GM12878 (cell line): ENCODE results near the gene RPSA. TPM values are rescaled to one million over a fixed set of nuclear protein-coding genes. Genes with fewer than 3 reads are reported as not detected.

Experiments used
- ASH2L ChIP-seq: fragments of 300-600, 200-600 bp; sonication (generic); IDR thresholded peaks from 2 replicates; pipeline ENCODE4 v1.6.1; 2017; ENCODE audit warnings: low read depth, mild to moderate bottlenecking, borderline replicate concordance
- BCL11A ChIP-seq: IDR thresholded peaks from 2 replicates; pipeline ENCODE4 v1.6.1; 2011; ENCODE audit warnings: low read depth, low read length
- CREM ChIP-seq: IDR thresholded peaks from 2 replicates; pipeline ENCODE4 v1.6.1; 2014; ENCODE audit warnings: antibody characterized with exemption, low read depth
- CUX1 ChIP-seq: IDR thresholded peaks from 2 replicates; pipeline ENCODE4 v1.6.1; 2012; ENCODE audit warnings: improper control_type of control experiment, low read depth, low read length; ENCODE audit not compliant: insufficient replicate concordance
- DPF2 ChIP-seq: fragments of 450-650 bp; IDR thresholded peaks from 2 replicates; pipeline ENCODE4 v1.6.1; 2017; ENCODE audit warnings: mild to moderate bottlenecking
- EED ChIP-seq: sonication (generic); IDR thresholded peaks from 2 replicates; pipeline ENCODE4 v1.6.1; 2016; ENCODE audit warnings: antibody characterized with exemption, low read depth
- FOXM1 ChIP-seq: IDR thresholded peaks from 2 replicates; pipeline ENCODE4 v1.6.1; 2012; ENCODE audit warnings: low read depth, mild to moderate bottlenecking, inconsistent platforms, low read length, moderate library complexity
- GATAD2B ChIP-seq: fragments of 450-650 bp; conservative IDR thresholded peaks from 2 replicates; pipeline ENCODE4 v1.6.1; 2017; ENCODE audit warnings: low read depth, mild to moderate bottlenecking, moderate library complexity
- HCFC1 ChIP-seq: fragments of 150-350 bp; IDR thresholded peaks from 2 replicates; pipeline ENCODE4 v1.6.1; 2014; ENCODE audit warnings: low read length
- HDAC2 ChIP-seq: fragments of 200-600 bp; sonication (generic); IDR thresholded peaks from 2 replicates; pipeline ENCODE4 v1.6.1; 2017
- HDGF ChIP-seq: fragments of 450-650 bp; IDR thresholded peaks from 2 replicates; pipeline ENCODE4 v1.6.1; 2016; ENCODE audit warnings: antibody characterized with exemption
- IKZF1 ChIP-seq: fragments of 450-650 bp; conservative IDR thresholded peaks from 2 replicates; pipeline ENCODE4 v1.6.1; 2017; ENCODE audit warnings: antibody characterized with exemption, mild to moderate bottlenecking
- IKZF2 ChIP-seq, 2 experiments: fragments of 450-650 bp; IDR thresholded peaks; 2 replicates each; pipeline ENCODE4 v1.6.1; 2017; ENCODE audit warnings: mild to moderate bottlenecking in 2 of 2, moderate library complexity in 2 of 2
- JUNB ChIP-seq: IDR thresholded peaks from 2 replicates; pipeline ENCODE4 v1.6.1; 2016; ENCODE audit warnings: antibody characterized with exemption, mild to moderate bottlenecking
- MEF2B ChIP-seq: fragments of 450-650 bp; IDR thresholded peaks from 2 replicates; pipeline ENCODE4 v1.6.1; 2018; ENCODE audit warnings: mild to moderate bottlenecking, moderate library complexity; ENCODE audit not compliant: partially characterized antibody, poor library complexity, severe bottlenecking
- NFIC ChIP-seq: IDR thresholded peaks from 2 replicates; pipeline ENCODE4 v1.6.1; 2012; ENCODE audit warnings: low read depth, mild to moderate bottlenecking, inconsistent platforms, low read length, moderate library complexity
- PAX5 ChIP-seq: IDR thresholded peaks from 2 replicates; pipeline ENCODE4 v1.6.1; 2011; ENCODE audit warnings: low read depth, low read length, borderline replicate concordance
- PBX3 ChIP-seq: IDR thresholded peaks from 2 replicates; pipeline ENCODE4 v1.6.1; 2011; ENCODE audit warnings: mild to moderate bottlenecking, low read depth, low read length, moderate library complexity; ENCODE audit not compliant: insufficient replicate concordance
- PKNOX1 ChIP-seq: fragments of 450-650 bp; IDR thresholded peaks from 2 replicates; pipeline ENCODE4 v1.6.1; 2016; ENCODE audit warnings: mild to moderate bottlenecking
- SPI1 ChIP-seq: IDR thresholded peaks from 2 replicates; pipeline ENCODE4 v1.6.1; 2011; ENCODE audit warnings: low read depth, mild to moderate bottlenecking, low read length, moderate library complexity, borderline replicate concordance; ENCODE audit not compliant: insufficient read depth
- SREBF2 ChIP-seq: IDR thresholded peaks from 2 replicates; pipeline ENCODE4 v1.6.1; 2012; ENCODE audit warnings: mild to moderate bottlenecking, low read length
- ZBED1 ChIP-seq: IDR thresholded peaks from 2 replicates; pipeline ENCODE4 v1.6.1; 2016; ENCODE audit warnings: borderline replicate concordance
- ZNF217 ChIP-seq: fragments of 450-650 bp; IDR thresholded peaks from 2 replicates; pipeline ENCODE4 v1.6.1; 2017; ENCODE audit warnings: antibody characterized with exemption, mild to moderate bottlenecking
- ZNF384 ChIP-seq: IDR thresholded peaks from 2 replicates; pipeline ENCODE4 v1.6.1; 2012; ENCODE audit warnings: low read depth, mild to moderate bottlenecking, low read length, improper control_type of control experiment, borderline replicate concordance
- polyA plus RNA-seq, 11 experiments: library from polyadenylated mRNA; depleted of rRNA in 4 of 11; unstranded in 6 of 11; stranded (reverse) in 5 of 11; fragments of >200 nt; fragmentation: Nextera tagmentation in 4 of 11; fragmentation: Illumina TruSeq in 1 of 11; extraction: Ambion mirVana in 4 of 11; extraction: Trizol in 1 of 11; gene quantifications; 1 replicate in 1 of 11; 2 replicates in 10 of 11; pipeline versions ENCODE4 v1.2.1 to v1.2.3, GENCODE V29; 2011 to 2016; ENCODE audit warnings: inconsistent platforms in 2 of 11, missing spikeins in 2 of 11, low read depth in 1 of 11
- total RNA-seq, 4 experiments: library from RNA; depleted of rRNA in 3 of 4; stranded (reverse); fragments of >200 nt in 3 of 4; fragmentation: Illumina TruSeq in 1 of 4; extraction: Trizol in 1 of 4; gene quantifications; 2 replicates each; pipeline versions ENCODE4 v1.2.1 to v1.2.3, GENCODE V29; 2013 to 2021

Gene RPSA
- total and polyA plus RNA-seq, 10 of the 15 experiments (the other 5 are each of a cell fraction or from before 2014, with no cell fraction given): 1,012 to 5,036 (median 3,460) TPM

- TF ChIP-seq HDGF: peak; percentile 38; the same call in 1 of the 2 replicates
- TF ChIP-seq BCL11A: peak; percentile 65; the same call in 1 of the 2 replicates
- TF ChIP-seq GATAD2B: no peak
- TF ChIP-seq MEF2B: peak; percentile 54
- TF ChIP-seq DPF2: no peak
- no peak for TF ChIP-seq HCFC1
- peak; percentile 79 for TF ChIP-seq IKZF1
- no peak for TF ChIP-seq ZNF384
- peak; percentile 78 for TF ChIP-seq EED
- TF ChIP-seq ZBED1: peak; percentile 65; the same call in 1 of the 2 replicates
- no peak for TF ChIP-seq ZNF217
- TF ChIP-seq SPI1: peak; percentile 33; the same call in 1 of the 2 replicates
- peak; percentile 30; the same call in 1 of the 2 replicates for TF ChIP-seq PKNOX1
- TF ChIP-seq CUX1: no peak
- no peak for TF ChIP-seq SREBF2
- peak; percentile 72 to 77 for TF ChIP-seq IKZF2 (IDR thresholded peaks at IDR 0.05)
- peak; percentile 55; the same call in 1 of the 2 replicates for TF ChIP-seq FOXM1
- peak; percentile 78 for TF ChIP-seq JUNB
- peak; percentile 74; the same call in 1 of the 2 replicates for TF ChIP-seq PAX5
- peak; percentile 83 for TF ChIP-seq NFIC
- TF ChIP-seq HDAC2: no peak
- TF ChIP-seq PBX3: no peak
- TF ChIP-seq CREM: peak; percentile 35; the same call in 1 of the 2 replicates
- peak; percentile 36; the same call in 1 of the 2 replicates for TF ChIP-seq ASH2L
Measured at GRCh38 chr3:39388741-39389248, 17.7 kb upstream of the RPSA start (continued).
